GM18873 (cell line): ENCODE measurements around the gene CACNB1.

Experiments
- ATAC-seq: cut with Tn5 transposase; IDR thresholded peaks from one replicate; pipeline ENCODE4 v1.9.1; 2021; ENCODE audit warnings: mild to moderate bottlenecking, moderate library complexity, moderate number of reproducible peaks; ENCODE audit not compliant: unreplicated experiment, low FRiP score

Gene CACNB1

GRCh38 chr17:39197380-39198185 lies at the start of gene CACNB1:
CACNB1 (minus strand) TSS chr17:39197669; CDS start chr17:39197495, 174 bp downstream.
- no peak for ATAC-seq

DNA sequence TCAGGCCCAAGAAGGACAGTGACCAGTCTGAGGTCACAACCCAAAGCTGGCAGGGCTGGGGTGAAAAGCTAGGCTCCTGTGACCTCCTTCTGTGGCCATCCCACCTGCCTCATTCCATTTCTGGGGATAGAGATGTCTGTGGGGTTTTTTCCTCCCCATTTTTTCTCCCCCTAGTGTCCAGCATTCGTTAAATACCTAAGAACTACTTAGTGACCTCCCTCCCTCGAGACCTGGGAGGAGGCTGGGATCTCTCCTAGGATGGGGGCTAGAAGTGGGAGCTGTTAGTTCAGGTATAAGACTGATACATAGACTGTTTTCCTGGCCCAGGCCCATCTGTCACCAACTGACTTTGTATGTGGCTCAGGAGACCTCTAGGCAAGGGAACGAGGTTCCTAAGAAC lies 48.8 kb upstream of the CACNB1 start:
- no peak for ATAC-seq

- ATAC-seq: no peak
Measured at GRCh38 chr17:39244600-39245570, 47.4 kb upstream of the CACNB1 start.

GRCh38 chr17:39244016-39244599 lies 46.6 kb upstream of the CACNB1 start:
- ATAC-seq: no peak

DNA sequence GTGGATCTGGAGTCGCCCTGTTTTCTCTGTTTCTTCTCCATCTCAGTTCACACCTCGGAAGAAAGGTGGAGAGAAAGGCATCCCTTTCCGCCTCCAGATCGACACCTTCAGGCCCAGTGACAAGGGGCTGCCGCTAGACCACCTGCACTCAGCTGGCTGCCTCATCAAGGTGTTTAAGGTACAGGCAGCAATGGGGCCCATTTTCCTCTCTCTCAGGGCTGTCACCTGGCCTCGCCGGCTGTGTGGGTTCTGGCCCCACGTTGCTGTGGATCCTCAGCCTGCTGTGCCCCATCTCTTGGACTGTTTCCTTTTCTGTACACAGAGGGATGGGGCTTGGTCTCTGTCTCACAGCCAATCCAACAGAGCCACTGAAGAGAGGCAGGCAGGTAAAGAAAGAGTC lies 45.7 kb upstream of the CACNB1 start:
- no peak for ATAC-seq

DNA sequence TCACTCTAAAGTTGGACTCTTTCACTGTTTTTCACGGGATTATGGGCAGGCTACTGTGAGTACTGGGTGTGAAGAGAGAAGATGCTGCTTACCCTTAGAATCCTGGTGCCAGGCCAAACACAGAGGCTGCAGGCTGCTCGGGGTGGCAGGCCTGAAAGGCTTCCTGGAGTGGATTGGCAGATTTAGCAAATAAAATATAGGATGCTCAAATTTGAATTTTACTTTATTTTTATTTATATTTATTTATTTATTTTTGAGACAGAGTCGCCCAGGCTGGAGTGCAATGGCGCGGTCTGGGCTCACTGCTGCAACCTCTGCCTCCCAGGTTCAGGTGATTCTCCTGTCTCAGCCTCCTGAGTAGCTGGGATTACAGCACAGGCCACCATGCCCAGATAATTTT lies 43.2 kb upstream of the CACNB1 start:
- ATAC-seq: no peak

DNA sequence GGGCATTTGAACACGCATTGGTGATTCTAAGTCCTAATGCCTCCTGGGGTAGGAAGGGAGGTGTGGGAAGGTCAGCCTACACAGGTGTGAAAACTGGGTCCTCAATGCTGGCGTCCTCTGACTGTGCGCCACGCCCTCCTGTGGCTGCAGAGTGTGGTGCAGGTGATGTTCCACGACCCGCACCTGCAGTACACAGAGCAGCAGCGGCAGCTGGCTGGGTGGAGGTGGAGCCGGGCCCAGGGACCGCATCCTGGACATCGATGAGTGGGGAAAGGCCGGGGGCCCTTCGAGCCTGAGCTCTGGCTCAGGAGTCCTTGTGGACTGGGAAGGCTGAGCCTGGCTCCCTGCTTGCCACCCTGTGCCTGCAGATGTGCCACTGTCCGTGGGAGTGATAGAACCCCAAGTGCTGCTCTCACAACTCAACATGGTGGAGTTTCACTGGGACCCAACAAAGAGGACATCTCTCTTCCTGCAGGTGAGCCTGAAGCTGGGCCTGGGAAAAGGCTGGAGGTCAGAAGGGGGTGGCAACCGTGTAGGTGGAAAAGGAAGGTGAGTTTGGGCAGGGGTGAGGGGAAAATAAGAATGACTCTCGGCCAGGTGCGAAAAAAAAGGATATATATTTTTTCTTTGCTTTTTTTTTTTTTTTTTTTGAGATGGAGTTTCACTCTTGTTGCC lies 42.3 kb upstream of the CACNB1 start:
- no peak for ATAC-seq

GRCh38 chr17:39238311-39238972 lies 41.0 kb upstream of the CACNB1 start:
- no peak for ATAC-seq

DNA sequence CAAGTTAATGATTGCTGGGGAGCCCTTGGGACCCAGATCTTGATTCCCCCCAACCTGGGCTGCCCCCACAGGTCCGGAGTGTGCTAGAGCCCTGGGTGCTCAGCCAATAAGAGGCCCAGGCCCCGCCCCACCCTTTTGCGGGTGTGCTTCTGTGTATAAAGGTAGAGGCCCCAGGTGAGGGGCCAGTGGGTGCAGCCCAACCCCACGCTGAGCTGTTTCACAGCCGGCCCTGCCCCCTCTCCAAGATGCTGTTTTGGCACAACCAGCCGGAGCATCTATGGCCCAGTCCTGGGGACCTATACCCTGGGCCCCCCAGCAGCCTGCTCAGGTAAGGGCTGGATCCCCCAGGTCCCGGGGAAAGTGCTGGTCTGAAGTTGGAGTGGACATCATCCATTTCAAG lies 40.1 kb upstream of the CACNB1 start:
- no peak for ATAC-seq

- ATAC-seq: no peak
Measured at GRCh38 chr17:39236981-39237441, 39.5 kb upstream of the CACNB1 start.

- no peak for ATAC-seq
Measured at GRCh38 chr17:39236450-39236927, 39.0 kb upstream of the CACNB1 start.

GRCh38 chr17:39235555-39236449 lies 38.3 kb upstream of the CACNB1 start:
- ATAC-seq: no peak

GRCh38 chr17:39231591-39232551 lies 34.4 kb upstream of the CACNB1 start:
- ATAC-seq: no peak

- no peak for ATAC-seq
Measured at GRCh38 chr17:39231091-39231561, 33.7 kb upstream of the CACNB1 start.

GRCh38 chr17:39230361-39230760 lies 32.9 kb upstream of the CACNB1 start:
- no peak for ATAC-seq

DNA sequence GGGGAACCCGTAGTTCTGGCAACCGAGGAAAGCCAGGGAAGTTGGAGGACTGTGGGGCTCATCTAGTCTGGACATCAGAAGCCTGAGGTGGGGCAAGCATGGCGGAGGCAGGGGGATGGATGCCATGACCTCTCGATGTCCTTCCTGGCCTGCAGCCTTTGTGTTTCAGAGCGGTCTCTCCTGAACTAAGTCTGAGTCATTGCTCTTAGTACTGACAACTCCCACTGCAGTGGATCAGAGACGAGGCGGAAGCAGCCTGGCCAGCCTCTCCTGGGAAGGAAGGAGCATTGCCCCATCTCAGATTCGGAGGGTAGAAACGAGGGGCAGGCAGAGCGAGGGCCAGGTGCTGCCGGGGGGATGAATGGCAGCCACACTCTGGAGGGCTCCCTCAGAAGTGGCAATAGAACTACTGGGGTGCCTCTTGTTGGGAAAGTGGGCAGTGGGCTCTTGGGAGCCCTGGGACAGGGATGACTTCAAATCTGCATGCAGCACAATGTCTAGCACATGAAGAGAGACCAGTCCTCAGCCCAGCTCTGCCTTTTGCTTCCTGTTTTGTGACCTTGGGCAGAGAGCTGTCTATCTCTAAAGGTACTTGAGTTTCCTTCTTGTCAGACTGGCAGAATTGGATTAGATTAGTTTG lies 31.9 kb upstream of the CACNB1 start:
- ATAC-seq: no peak

GRCh38 chr17:39227364-39227919 lies 30.0 kb upstream of the CACNB1 start:
- ATAC-seq: no peak
